GM21717 (cell line): Measurements from ENCODE around the gene SURF2.
"Not testable (repeated sequence)": the region's sequence is repeated elsewhere in the genome, so short reads cannot be mapped to it uniquely, and the experiment has no call there.

Experiments
- ATAC-seq: cut with Tn5 transposase; IDR thresholded peaks from one replicate; pipeline ENCODE4 v1.9.1; 2021; ENCODE audit warnings: mild to moderate bottlenecking, moderate library complexity; ENCODE audit not compliant: unreplicated experiment

Gene SURF2

DNA sequence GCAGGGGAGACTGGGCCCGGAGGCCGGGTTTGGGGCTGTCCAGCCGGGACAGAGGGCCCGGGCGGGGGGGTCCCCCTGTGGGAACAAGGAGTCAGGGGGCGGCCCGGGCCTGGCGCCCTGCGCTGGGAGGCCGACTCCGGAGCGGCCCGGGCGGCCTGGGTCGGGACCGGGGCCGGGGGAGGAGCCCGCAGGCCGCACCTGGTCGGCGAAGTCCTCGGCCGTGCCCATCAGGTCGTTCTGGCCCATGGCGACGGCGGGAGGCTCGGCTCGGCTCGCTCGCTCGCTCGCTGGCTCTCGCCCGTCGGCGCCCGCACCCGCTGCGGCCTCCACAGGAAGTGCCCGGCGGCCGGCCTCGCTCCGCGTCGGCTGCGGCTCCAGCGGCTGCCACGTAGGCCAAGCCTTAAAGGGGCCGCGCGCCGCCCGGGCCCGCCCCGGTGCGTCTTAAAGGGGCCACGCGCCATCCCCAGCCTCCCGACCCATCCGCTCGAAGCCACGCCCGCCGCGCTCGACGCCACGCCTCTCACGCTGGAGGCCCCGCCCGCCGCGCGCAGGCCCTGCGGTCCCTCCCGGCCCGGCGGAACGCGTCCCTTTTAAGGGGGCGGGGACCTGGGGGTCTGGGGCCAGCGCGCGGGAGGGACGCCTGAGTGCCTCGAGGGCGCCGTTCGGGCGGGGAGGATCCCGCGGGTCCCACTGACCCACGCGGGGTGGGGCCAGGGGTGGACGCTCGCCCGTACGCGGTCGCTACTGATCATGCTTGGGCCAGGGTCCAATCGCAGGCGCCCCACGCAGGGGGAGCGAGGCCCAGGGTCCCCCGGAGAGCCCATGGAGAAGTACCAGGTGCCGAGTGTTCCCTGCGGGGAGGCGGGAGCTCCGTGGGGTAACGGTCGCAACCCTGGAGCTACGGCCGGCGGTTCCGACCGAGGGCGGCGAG, 19.6 kb downstream of the SURF2 start, which contains the start of the genes STKLD1 and SURF4:
STKLD1 (plus strand) TSS at position 643 of the 931 bp plus-strand sequence; CDS start at position 751, 108 bp downstream.
SURF4 (minus strand) TSS at position 337 of the 931 bp plus-strand sequence; CDS start at position 246, 91 bp downstream.
- ATAC-seq, result peak; percentile 84

GRCh38 chr9:133377280-133377679, 20.9 kb downstream of the SURF2 start:
- not testable (repeated sequence) for ATAC-seq

DNA sequence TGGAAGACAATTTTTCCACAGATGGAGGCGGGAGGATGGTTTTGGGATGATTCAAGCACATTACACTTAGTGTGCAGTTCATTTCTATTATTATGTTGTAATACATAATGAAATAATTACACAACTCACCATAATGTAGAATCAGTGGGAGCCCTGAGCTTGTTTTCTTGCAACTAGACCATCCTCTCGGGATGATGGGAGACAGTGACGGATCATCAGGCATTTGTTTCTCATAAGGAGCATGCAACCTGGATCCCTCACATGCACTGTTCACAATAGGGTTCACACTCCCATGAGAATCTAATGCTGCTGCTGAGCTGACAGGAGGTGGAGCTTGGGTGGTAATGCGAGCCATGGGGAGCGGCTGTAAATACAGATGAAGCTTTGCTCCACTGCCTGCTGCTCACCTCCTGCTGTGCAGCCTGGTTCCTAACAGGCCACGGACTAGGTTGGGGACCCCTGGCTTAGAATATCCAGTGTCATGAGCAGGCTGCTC, 21.4 kb downstream of the SURF2 start:
- no peak for ATAC-seq

- ATAC-seq, result no peak
These were observed 22.1 kb downstream of the SURF2 start for GRCh38 chr9:133378408-133378962.

DNA sequence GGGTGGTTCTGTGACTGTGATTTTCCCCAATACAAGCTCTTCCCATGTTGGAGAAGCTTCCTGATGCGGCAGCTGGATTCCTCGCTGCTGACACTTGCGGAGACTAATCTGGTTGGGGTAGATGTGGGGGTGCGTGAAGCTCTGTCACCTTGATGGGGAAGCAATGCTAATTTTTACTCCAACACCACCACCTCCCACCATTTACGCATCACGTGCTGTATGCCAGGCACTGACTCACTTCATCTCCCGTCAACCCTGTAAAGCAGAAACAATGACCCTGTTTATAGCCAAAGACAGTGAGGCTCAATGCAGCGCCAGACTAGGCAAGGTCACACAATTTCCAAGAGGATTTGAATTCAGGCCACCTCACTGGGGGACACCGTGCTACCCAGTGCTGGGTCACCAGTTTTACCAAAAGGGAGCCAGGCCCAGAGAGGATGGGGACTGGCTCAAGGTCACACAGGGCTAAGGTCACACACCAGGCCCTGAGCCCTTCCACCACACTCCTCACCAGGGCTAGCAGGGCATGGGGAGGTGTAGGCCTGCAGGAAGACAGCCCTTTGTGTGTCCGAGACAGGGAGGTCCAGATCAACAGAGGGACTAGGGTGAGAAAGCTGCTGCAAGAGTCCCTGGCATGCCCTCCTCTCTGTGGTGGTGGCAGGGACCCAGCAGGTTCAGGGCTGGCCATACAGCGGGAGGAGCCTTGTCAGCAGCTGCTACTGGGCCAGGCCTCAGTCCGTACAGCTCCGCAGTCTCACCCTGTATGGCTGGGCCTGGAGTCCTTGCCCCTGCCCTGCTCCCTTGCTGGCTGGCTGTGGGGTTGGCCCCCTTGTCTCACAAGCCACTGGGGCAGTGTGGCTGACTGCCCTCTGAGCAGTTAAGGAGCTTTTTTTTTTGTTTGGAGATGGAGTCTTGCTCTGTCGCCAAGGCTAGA, 23.1 kb downstream of the SURF2 start:
- ATAC-seq, result no peak

DNA sequence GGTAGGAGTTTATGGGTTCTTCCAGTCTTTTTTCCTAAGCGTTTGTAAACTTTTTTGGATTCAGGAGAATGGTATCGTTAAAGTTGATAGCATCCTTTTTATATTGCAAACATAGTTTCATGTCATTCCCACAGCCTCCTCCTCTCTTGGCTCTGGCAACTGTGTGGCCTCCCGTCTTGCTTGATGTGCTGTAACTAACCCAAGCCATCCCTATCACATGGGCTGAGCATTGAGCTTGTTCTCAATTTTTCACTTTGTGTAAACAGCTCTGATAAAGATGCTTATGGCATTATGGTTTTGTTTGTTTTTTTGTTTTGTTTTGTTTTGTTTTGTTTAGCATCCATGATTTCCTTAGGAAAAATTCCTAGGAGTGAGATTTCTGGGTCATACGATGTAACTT, 24.4 kb downstream of the SURF2 start:
- no peak for ATAC-seq

- ATAC-seq, result no peak
These were observed 26.3 kb downstream of the SURF2 start for GRCh38 chr9:133382507-133383141.

GRCh38 chr9:133383438-133383837, 27.1 kb downstream of the SURF2 start:
- no peak for ATAC-seq

DNA sequence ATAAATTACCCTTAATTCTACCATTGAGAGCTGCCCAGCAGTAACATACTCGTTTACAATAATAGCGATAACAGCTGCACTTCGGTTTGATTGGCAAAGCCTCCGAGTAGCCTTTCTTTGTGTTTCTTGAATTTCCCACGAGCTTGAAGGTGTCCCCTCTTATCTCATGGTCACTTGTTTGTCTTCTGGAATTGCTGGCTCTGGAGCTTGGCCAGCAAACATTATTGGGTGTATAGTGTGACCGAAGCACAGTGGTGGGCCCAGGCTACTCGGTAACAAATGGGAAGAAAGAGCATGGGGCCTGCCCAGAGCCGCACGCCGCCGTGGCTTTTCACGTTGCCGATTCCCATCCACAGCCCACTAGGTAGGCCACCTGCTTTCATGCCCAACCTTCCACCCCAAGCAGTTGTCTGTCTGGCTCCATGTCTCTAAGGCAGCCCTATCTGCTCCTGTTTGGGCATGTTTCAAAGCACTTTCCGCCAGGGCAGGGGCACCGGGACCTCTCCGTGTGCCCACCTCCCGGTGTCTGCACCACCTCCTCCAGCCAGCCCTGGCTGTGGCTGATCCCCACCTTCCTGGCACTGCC, 28.5 kb downstream of the SURF2 start:
- no peak for ATAC-seq

DNA sequence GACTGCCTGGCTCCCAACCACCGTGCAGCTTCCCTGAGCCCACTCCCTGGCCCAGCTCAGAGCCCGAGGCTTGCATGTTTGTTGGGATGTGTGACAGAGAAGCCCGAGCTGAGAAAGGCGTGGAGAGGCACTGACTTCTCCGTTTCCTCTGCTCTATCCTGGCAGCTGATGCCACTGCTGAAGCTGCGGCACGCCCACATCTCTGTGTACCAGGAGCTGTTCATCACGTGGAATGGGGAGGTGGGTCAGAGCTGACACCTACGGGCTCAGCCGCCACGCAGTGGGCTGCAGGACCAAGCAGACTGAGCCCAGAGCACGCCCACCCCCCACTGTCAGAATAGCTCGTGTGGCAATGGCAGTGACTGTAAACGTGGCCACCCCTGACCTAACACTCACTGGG, 29.1 kb downstream of the SURF2 start:
- no peak for ATAC-seq

DNA sequence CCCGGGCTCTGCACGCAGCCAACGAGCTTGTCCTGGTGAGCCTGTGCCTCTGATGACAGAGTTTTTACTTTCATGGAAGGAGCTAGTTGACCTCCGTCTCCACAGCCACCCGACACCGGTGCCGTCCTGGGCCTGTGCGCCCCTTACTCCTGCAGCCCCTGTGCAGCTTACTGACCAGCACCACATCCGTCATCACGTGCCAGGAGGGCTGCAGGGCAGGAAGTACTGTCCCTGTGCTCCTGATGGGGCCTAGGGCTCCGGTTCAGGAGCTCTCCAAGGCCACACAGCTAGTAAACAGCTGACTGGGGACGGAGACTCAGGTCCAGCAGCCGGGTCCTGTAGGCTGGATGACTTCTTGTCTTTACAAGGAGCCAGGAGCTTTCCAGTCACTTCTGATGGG, 30.0 kb downstream of the SURF2 start:
- ATAC-seq, result no peak

GRCh38 chr9:133387680-133388079, 31.3 kb downstream of the SURF2 start:
- no peak for ATAC-seq

GRCh38 chr9:133389025-133389557, 32.7 kb downstream of the SURF2 start:
- no peak for ATAC-seq

GRCh38 chr9:133389562-133389961, 33.2 kb downstream of the SURF2 start:
- ATAC-seq, result no peak

- no peak for ATAC-seq
These were observed 34.4 kb downstream of the SURF2 start for GRCh38 chr9:133390713-133391112.

DNA sequence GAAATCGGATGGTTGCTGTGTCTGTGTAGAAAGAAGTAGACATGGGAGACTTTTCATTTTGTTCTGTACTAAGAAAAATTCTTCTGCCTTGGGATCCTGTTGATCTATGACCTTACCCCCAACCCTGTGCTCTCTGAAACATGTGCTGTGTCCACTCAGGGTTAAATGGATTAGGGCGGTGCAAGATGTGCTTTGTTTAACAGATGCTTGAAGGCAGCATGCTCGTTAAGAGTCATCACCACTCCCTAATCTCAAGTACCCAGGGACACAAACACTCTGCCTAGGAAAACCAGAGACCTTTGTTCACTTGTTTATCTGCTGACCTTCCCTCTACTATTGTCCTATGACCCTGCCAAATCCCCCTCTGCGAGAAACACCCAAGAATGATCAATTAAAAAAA, 35.1 kb downstream of the SURF2 start:
- not testable (repeated sequence) for ATAC-seq

- ATAC-seq, result not testable (repeated sequence)
These were observed 36.0 kb downstream of the SURF2 start for GRCh38 chr9:133392308-133392707.

- ATAC-seq, result no peak
These were observed 37.0 kb downstream of the SURF2 start for GRCh38 chr9:133393399-133393798.

GRCh38 chr9:133394687-133395271, 38.4 kb downstream of the SURF2 start:
- no peak for ATAC-seq
